DND-41 (cell line): ENCODE measurements around the gene MTCH1.

Source experiments
- ATAC-seq: fragments of 200-7000 bp; cut with Tn5 transposase; 3 replicates; pipeline ENCODE4 v1.9.1; 2021; ENCODE audit warnings: low read depth; ENCODE audit not compliant: insufficient read depth
- DNase-seq: peaks from one replicate; pipeline ENCODE4 v3.0.0-alpha.2; 2020
- H2AFZ ChIP-seq: 2 replicates; pipeline ENCODE4 v1.6.0; 2012; ENCODE audit warnings: low read depth, low read length
- H3K27ac ChIP-seq: 2 replicates; pipeline ENCODE4 v1.5.1; 2012; ENCODE audit warnings: low read length, inconsistent platforms
- H3K27me3 ChIP-seq: fragments of 200-600 bp; sonication (generic); 2 replicates; pipeline ENCODE4 v1.6.0; 2012; ENCODE audit warnings: low read length, mild to moderate bottlenecking, inconsistent platforms; ENCODE audit not compliant: insufficient read depth, poor library complexity
- H3K36me3 ChIP-seq: 2 replicates; pipeline ENCODE4 v1.5.1; 2012; ENCODE audit warnings: low read length, inconsistent platforms; ENCODE audit not compliant: insufficient read depth
- H3K4me1 ChIP-seq: 2 replicates; pipeline ENCODE4 v1.5.1; 2012; ENCODE audit warnings: mild to moderate bottlenecking, low read length; ENCODE audit not compliant: insufficient read depth
- H3K4me2 ChIP-seq: 2 replicates; pipeline ENCODE4 v1.6.0; 2012; ENCODE audit warnings: mild to moderate bottlenecking, moderate library complexity, low read length, inconsistent platforms; ENCODE audit not compliant: insufficient read depth
- H3K4me3 ChIP-seq, 2 experiments: fragments of 200-600 bp in 1 of 2; shearing (Covaris generic) in 1 of 2; 2 replicates each; pipeline ENCODE4 v1.5.1; 2012 to 2016; ENCODE audit warnings: inconsistent platforms in 2 of 2, low read length in 2 of 2, mild to moderate bottlenecking in 2 of 2, low read depth in 1 of 2, moderate library complexity in 1 of 2
- H3K79me2 ChIP-seq: 2 replicates; pipeline ENCODE4 v1.6.0; 2012; ENCODE audit warnings: low read length, inconsistent platforms; ENCODE audit not compliant: insufficient read depth
- H3K9ac ChIP-seq: 2 replicates; pipeline ENCODE4 v1.6.0; 2012; ENCODE audit warnings: low read depth, mild to moderate bottlenecking, inconsistent platforms, low read length, moderate library complexity
- H3K9me3 ChIP-seq: 2 replicates; pipeline ENCODE4 v1.5.1; 2012; ENCODE audit warnings: low read length, moderate library complexity, mild to moderate bottlenecking, inconsistent platforms; ENCODE audit not compliant: insufficient read depth, severe bottlenecking
- H4K20me1 ChIP-seq: 2 replicates; pipeline ENCODE4 v1.6.0; 2012; ENCODE audit warnings: low read length; ENCODE audit not compliant: insufficient read depth
- EZH2 ChIP-seq: IDR thresholded peaks from 3 replicates; pipeline ENCODE4 v1.6.1; 2012; ENCODE audit warnings: borderline replicate concordance, low read depth, mild to moderate bottlenecking, moderate library complexity, low read length, inconsistent platforms; ENCODE audit not compliant: severe bottlenecking
- TF ChIP-seq, protein P1 (sequence below): IDR thresholded peaks from 2 replicates; pipeline ENCODE4 v1.5.1; 2012; ENCODE audit warnings: borderline replicate concordance, low read length, moderate library complexity, mild to moderate bottlenecking; ENCODE audit not compliant: poor library complexity, severe bottlenecking; ENCODE audit errors: extremely low read depth

The MTCH1 gene

DNA sequence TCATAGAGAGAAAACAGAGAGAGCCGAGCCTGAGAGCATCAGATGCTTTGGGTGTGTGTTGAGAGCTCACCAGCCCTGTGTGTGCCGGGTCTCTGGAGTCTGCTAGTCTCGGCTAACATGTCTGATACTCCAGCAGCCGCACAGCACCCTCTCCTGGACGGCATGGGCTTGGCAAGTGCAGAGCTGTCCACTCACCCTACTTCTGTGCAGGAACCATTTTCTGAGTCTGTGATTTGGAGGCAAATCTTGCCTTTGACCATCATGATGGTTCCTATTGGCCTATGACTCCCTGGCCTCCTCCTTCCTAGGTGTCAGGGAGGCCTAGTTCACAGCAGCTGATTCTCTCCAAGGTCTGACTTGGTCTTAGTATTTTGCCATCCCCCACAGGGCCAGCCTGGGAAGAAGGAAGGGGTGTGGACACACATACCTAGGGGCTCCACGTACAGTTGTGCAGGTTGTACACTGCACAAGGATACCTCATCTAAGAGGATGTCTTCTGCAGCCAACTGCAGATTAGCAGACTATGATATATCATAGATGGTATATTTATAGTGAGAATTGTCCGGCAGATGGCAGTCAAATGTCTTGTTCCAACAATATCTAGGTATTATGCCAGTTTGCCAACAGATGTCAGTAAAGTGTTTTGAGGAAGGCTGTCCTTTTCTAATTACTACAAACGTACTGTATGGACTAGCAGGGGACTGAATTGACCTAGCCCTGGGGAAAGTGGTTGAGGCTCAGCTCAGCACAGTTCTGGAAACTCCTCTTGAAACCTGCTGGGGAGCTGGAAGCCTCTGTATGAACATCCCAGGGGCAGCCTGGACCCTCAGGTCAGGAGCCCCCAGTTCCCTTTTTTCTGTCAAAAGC, 32.4 kb upstream of the MTCH1 start:
- Histone ChIP-seq H3K36me3 (no peaks in the 10 kb centered on the region), H2AFZ (peak overlapping the region; percentile 87), H3K27ac (peak overlapping the region; percentile 73), H3K79me2 (no peaks in the 10 kb centered on the region), H3K27me3 (no peaks in the 10 kb centered on the region), H3K4me1 (peaks cover 52% of the 10 kb centered on the region), H3K9ac (peak overlapping the region; percentile 36), H3K4me3 (peak overlapping the region in 1 of 2 experiments; percentile 13; a peak in 1 of 4 replicates), H4K20me1 (no peaks in the 10 kb centered on the region), H3K9me3 (no peaks in the 10 kb centered on the region), H3K4me2 (peak overlapping the region; percentile 46)
- DNase-seq, result peak; percentile 94
- peak; percentile 88 for ATAC-seq
- TF ChIP-seq, protein P1, sequence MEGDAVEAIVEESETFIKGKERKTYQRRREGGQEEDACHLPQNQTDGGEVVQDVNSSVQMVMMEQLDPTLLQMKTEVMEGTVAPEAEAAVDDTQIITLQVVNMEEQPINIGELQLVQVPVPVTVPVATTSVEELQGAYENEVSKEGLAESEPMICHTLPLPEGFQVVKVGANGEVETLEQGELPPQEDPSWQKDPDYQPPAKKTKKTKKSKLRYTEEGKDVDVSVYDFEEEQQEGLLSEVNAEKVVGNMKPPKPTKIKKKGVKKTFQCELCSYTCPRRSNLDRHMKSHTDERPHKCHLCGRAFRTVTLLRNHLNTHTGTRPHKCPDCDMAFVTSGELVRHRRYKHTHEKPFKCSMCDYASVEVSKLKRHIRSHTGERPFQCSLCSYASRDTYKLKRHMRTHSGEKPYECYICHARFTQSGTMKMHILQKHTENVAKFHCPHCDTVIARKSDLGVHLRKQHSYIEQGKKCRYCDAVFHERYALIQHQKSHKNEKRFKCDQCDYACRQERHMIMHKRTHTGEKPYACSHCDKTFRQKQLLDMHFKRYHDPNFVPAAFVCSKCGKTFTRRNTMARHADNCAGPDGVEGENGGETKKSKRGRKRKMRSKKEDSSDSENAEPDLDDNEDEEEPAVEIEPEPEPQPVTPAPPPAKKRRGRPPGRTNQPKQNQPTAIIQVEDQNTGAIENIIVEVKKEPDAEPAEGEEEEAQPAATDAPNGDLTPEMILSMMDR, result peak; percentile 93
- TF ChIP-seq EZH2, result no peak

DNA sequence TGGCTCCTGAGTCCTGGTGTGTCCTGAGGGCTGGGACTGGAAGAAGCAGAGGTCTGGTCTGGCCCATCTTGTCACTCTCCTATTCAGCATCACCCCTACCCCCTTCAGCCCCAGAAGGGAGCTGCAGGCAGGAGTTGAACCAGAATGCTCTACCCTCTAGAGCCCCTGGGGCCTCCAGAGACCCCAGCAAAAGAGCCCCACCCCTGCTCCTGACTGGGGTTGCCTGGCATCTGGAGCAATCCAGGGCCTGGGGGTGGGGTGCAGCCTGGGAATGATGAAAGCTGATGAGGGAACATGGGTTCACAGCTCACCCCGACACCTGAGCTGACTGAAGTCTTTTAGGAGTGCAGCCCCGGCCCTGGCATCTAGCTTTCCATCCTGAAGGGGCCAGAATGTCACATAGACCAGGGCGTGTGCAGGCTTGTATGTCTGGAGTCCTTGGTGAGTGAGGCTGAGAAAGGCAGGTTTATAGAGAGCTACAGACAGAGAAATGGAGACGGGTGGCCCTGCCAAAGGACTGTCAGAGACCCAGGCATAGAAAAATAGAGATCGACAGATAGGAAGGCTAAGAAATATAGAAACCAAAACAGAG, 31.7 kb upstream of the MTCH1 start:
- TF ChIP-seq EZH2, result no peak
- TF ChIP-seq, protein P1, result no peak
- Histone ChIP-seq H3K9me3 (no peaks in the 10 kb centered on the region), H3K79me2 (no peaks in the 10 kb centered on the region), H3K4me1 (peaks cover 45% of the 10 kb centered on the region), H3K9ac (peak overlapping the region; percentile 36), H3K4me3 (peak overlapping the region in 1 of 2 experiments; percentile 5; a peak in 1 of 4 replicates), H4K20me1 (no peaks in the 10 kb centered on the region), H3K4me2 (peak overlapping the region; percentile 46), H3K27me3 (no peaks in the 10 kb centered on the region), H3K27ac (peak overlapping the region; percentile 73), H3K36me3 (no peaks in the 10 kb centered on the region), H2AFZ (peak overlapping the region; percentile 87)
- peak; percentile 8; the same call in 2 of the 3 replicates for ATAC-seq
- no peak for DNase-seq

DNA sequence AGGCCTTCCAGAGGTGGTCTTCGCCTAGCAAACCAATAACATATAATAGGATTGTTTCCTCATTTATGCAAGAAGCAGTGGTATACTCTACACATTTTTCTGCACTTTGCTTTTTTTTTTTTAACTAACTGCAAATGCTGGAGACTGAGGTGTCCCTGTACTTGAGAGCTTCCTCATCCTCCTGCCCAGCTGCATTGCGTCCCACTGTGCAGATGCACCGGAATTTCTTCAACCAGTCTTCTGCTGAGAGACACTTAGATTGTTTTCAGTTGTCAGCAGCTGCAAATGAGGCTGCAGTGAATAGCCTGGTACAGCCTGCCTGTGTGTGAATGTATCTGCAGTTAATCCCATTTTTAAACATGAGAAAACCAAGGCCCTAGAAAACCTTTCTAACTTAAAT, 31.0 kb upstream of the MTCH1 start:
- H3K27me3 ChIP-seq, result no peaks in the 10 kb centered on the region
- H3K4me2 ChIP-seq, result no peak overlapping the region
- DNase-seq, result no peak

More for the DNA sequence above, 31.0 kb upstream of the MTCH1 start:
- ATAC-seq, result no peak
- H3K79me2 ChIP-seq, result no peaks in the 10 kb centered on the region
- no peak overlapping the region for H3K9ac ChIP-seq
- TF ChIP-seq EZH2, result no peak
- TF ChIP-seq, protein P1, result no peak
- H3K36me3 ChIP-seq, result no peaks in the 10 kb centered on the region
- no peaks in the 10 kb centered on the region for H3K9me3 ChIP-seq
- no peaks in the 10 kb centered on the region for H4K20me1 ChIP-seq
- H2AFZ ChIP-seq, result 0 out of 2 replicates have a peak overlapping the region, but pooled peaks have one; percentile 24
- no peak overlapping the region; the same call in 1 of the 2 replicates for H3K27ac ChIP-seq
- H3K4me1 ChIP-seq, result peaks cover 38% of the 10 kb centered on the region
- H3K4me3 ChIP-seq, result no peak overlapping the region
